Osteocyte (in vitro differentiated cells): ENCODE results near the gene PRSS33. TPM values are rescaled to one million over a fixed set of nuclear protein-coding genes. Genes with fewer than 3 reads are reported as not detected.
A peak's percentile ranks its signal among the peaks of the same experiment; 100 is the strongest.

Source experiments
- DNase-seq: peaks from one replicate; pipeline ENCODE4 v3.0.0; 2021; ENCODE audit warnings: mixed read lengths; ENCODE audit not compliant: unreplicated experiment; ENCODE audit errors: extremely low spot score
- H3K27ac Mint-ChIP-seq: one replicate; pipeline ENCODE4 v1.8.0; 2021; ENCODE audit warnings: mild to moderate bottlenecking, mixed read lengths; ENCODE audit not compliant: unreplicated experiment
- H3K27me3 Mint-ChIP-seq: one replicate; pipeline ENCODE4 v1.8.0; 2021; ENCODE audit warnings: mixed read lengths; ENCODE audit not compliant: unreplicated experiment
- H3K36me3 Mint-ChIP-seq: one replicate; pipeline ENCODE4 v1.8.0; 2021; ENCODE audit warnings: mixed read lengths; ENCODE audit not compliant: unreplicated experiment
- H3K4me1 Mint-ChIP-seq: one replicate; pipeline ENCODE4 v1.8.0; 2021; ENCODE audit warnings: mixed read lengths; ENCODE audit not compliant: unreplicated experiment
- H3K4me3 Mint-ChIP-seq: one replicate; pipeline ENCODE4 v1.8.0; 2021; ENCODE audit warnings: mild to moderate bottlenecking, moderate library complexity, mixed read lengths; ENCODE audit not compliant: unreplicated experiment
- H3K9me3 Mint-ChIP-seq: one replicate; pipeline ENCODE4 v1.8.0; 2021; ENCODE audit warnings: mixed read lengths; ENCODE audit not compliant: unreplicated experiment
- CTCF ChIP-seq: fragments of 200-600 bp; sonication (generic); IDR thresholded peaks from 2 replicates; pipeline ENCODE4 v1.5.0; 2021; ENCODE audit warnings: antibody characterized with exemption, mild to moderate bottlenecking, moderate library complexity
- total RNA-seq: library from RNA; stranded (reverse); gene quantifications from 2 replicates; pipeline ENCODE4 v1.2.1, GENCODE V29; 2021

PRSS33 gene
- total RNA-seq, 1 donor from 2014 or later = not detected

GRCh38 chr16:2769100-2769529 is 18.2 kb downstream of the PRSS33 start:
- DNase-seq = no peak
- no peaks in the 10 kb centered on the region for H3K9me3 Mint-ChIP-seq
- no peak overlapping the region for H3K4me3 Mint-ChIP-seq
- TF ChIP-seq CTCF = no peak
- no peaks in the 10 kb centered on the region for H3K27me3 Mint-ChIP-seq
- peaks cover 17% of the 10 kb centered on the region for H3K4me1 Mint-ChIP-seq
- H3K36me3 Mint-ChIP-seq = peaks cover 68% of the 10 kb centered on the region
- peak overlapping the region; percentile 72 for H3K27ac Mint-ChIP-seq

GRCh38 chr16:2768403-2769089 is 18.8 kb downstream of the PRSS33 start:
- H3K27ac Mint-ChIP-seq = peak overlapping the region; percentile 54
- H3K4me1 Mint-ChIP-seq = peaks cover 15% of the 10 kb centered on the region
- H3K4me3 Mint-ChIP-seq = no peak overlapping the region
- TF ChIP-seq CTCF = no peak
- no peak for DNase-seq
- no peaks in the 10 kb centered on the region for H3K27me3 Mint-ChIP-seq
- H3K9me3 Mint-ChIP-seq = no peaks in the 10 kb centered on the region
- peaks cover 73% of the 10 kb centered on the region for H3K36me3 Mint-ChIP-seq

GRCh38 chr16:2767891-2768290 is 19.5 kb downstream of the PRSS33 start:
- Mint-ChIP-seq H3K4me1 (peaks cover 15% of the 10 kb centered on the region), H3K27me3 (no peaks in the 10 kb centered on the region), H3K9me3 (no peaks in the 10 kb centered on the region), H3K36me3 (peaks cover 78% of the 10 kb centered on the region), H3K4me3 (no peak overlapping the region), H3K27ac (no peak overlapping the region)
- no peak for TF ChIP-seq CTCF
- DNase-seq = no peak

- Mint-ChIP-seq H3K9me3 (no peaks in the 10 kb centered on the region), H3K4me3 (no peak overlapping the region), H3K36me3 (peaks cover 80% of the 10 kb centered on the region), H3K27me3 (no peaks in the 10 kb centered on the region), H3K27ac (no peak overlapping the region), H3K4me1 (peaks cover 15% of the 10 kb centered on the region)
- DNase-seq = no peak
- TF ChIP-seq CTCF = no peak
Measured at GRCh38 chr16:2767140-2767731, 20.1 kb downstream of the PRSS33 start.

GRCh38 chr16:2766430-2767139 is 20.8 kb downstream of the PRSS33 start:
- no peaks in the 10 kb centered on the region for H3K27me3 Mint-ChIP-seq
- H3K27ac Mint-ChIP-seq = peak overlapping the region; percentile 19
- H3K4me3 Mint-ChIP-seq = no peak overlapping the region
- H3K9me3 Mint-ChIP-seq = no peaks in the 10 kb centered on the region
- no peak for TF ChIP-seq CTCF
- H3K4me1 Mint-ChIP-seq = peaks cover 15% of the 10 kb centered on the region
- H3K36me3 Mint-ChIP-seq = peaks cover 83% of the 10 kb centered on the region
- no peak for DNase-seq
